ENCODE measurements around the gene ABCB9.

DNA sequence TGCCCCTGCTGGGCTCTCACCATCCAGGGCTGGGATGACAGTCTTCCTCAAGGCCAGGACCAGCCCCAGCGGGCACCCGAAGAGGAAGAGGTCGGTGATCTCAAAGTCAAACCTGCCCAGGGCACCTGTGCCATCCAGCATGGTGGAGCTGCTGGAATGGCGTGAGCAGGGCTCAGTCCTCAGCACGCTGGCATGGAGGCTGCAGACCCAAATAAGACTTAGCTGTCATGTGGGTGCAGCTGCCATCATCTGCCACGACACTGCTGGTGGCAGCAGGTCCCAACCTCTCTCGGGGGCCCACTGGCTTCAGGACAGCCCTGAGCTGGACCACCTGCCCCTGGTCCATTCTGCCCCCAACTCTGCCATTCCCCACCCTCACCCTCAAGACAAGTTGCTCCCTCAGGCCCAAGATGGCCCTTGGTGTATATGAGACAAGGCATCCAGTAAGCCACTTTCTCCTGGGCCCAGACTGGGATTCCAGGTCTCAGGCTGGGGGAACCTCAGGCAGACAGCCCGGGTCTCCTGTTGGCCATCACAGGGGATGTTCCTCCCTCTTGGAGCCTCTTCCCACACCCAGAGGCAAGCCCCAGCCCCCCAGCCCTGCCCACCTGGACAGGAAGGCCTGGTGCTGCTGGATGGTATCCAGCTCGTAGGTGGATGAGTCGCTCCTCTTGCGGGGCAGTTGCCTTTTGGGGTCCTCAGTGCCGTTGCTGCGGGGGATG is 28.7 kb upstream of the ABCB9 start:
- TF ChIP-seq, protein P1, sequence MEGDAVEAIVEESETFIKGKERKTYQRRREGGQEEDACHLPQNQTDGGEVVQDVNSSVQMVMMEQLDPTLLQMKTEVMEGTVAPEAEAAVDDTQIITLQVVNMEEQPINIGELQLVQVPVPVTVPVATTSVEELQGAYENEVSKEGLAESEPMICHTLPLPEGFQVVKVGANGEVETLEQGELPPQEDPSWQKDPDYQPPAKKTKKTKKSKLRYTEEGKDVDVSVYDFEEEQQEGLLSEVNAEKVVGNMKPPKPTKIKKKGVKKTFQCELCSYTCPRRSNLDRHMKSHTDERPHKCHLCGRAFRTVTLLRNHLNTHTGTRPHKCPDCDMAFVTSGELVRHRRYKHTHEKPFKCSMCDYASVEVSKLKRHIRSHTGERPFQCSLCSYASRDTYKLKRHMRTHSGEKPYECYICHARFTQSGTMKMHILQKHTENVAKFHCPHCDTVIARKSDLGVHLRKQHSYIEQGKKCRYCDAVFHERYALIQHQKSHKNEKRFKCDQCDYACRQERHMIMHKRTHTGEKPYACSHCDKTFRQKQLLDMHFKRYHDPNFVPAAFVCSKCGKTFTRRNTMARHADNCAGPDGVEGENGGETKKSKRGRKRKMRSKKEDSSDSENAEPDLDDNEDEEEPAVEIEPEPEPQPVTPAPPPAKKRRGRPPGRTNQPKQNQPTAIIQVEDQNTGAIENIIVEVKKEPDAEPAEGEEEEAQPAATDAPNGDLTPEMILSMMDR (IDR thresholded peaks at IDR 0.05): no peak
- no peak for TF ChIP-seq POLR2AphosphoS5 (IDR thresholded peaks at IDR 0.05)
- TF ChIP-seq EP300 (IDR thresholded peaks at IDR 0.05): no peak
- no peak for TF ChIP-seq POLR2A (IDR thresholded peaks at IDR 0.05)

Data from gastroesophageal sphincter (tissue), 3 donors.